Measurements from ENCODE around the gene MORF4L2.
"Not testable (repeated sequence)": the region's sequence is repeated elsewhere in the genome, so short reads cannot be mapped to it uniquely, and the experiment has no call there.

The MORF4L2 gene

GRCh38 chrX:103678199-103678993 is 8.1 kb downstream of the MORF4L2 start:
- no peak overlapping the region for H3K27ac ChIP-seq (ENCODE audit: low read depth, low read length, severe bottlenecking)
- H3K4me3 ChIP-seq (ENCODE audit: extremely low read depth, insufficient read depth, low read length, poor library complexity, severe bottlenecking): no peak overlapping the region
- WGBS, 2 experiments (ENCODE audit: insufficient coverage in 2 of 2): 100% methylated on average over 1 of the region's 5 CpGs
- peaks cover 2% of the 10 kb centered on the region for H3K4me1 ChIP-seq (ENCODE audit: control insufficient read depth, insufficient read depth, low read length, poor library complexity, severe bottlenecking)
- peaks cover 74% of the 10 kb centered on the region for H3K36me3 ChIP-seq (ENCODE audit: control insufficient read depth, insufficient read depth, low read length)
- no peaks in the 10 kb centered on the region for H3K9me3 ChIP-seq (ENCODE audit: control insufficient read depth, low read length)

GRCh38 chrX:103674531-103675454 is 11.7 kb downstream of the MORF4L2 start:
- Histone ChIP-seq H3K36me3 (ENCODE audit: control insufficient read depth, insufficient read depth, low read length) (peaks cover 43% of the 10 kb centered on the region), H3K27ac (ENCODE audit: low read depth, low read length, severe bottlenecking) (no peak overlapping the region), H3K4me3 (ENCODE audit: extremely low read depth, insufficient read depth, low read length, poor library complexity, severe bottlenecking) (no peak overlapping the region), H3K4me1 (ENCODE audit: control insufficient read depth, insufficient read depth, low read length, poor library complexity, severe bottlenecking) (peaks cover 2% of the 10 kb centered on the region), H3K9me3 (ENCODE audit: control insufficient read depth, low read length) (no peaks in the 10 kb centered on the region)
- WGBS, 2 experiments (ENCODE audit: insufficient coverage in 2 of 2): 70 to 83% methylated on average over 4 of the region's 8 CpGs

GRCh38 chrX:103669745-103670144 is 16.8 kb downstream of the MORF4L2 start:
- H3K4me3 ChIP-seq (ENCODE audit: extremely low read depth, insufficient read depth, low read length, poor library complexity, severe bottlenecking): no peak overlapping the region
- no peak overlapping the region for H3K27ac ChIP-seq (ENCODE audit: low read depth, low read length, severe bottlenecking)
- H3K36me3 ChIP-seq (ENCODE audit: control insufficient read depth, insufficient read depth, low read length): no peaks in the 10 kb centered on the region
- H3K9me3 ChIP-seq (ENCODE audit: control insufficient read depth, low read length): no peaks in the 10 kb centered on the region
- WGBS, 2 experiments (ENCODE audit: insufficient coverage in 2 of 2): no CpG with 5 or more reads among the region's 1 CpG
- H3K4me1 ChIP-seq (ENCODE audit: control insufficient read depth, insufficient read depth, low read length, poor library complexity, severe bottlenecking): peaks cover 5% of the 10 kb centered on the region

- H3K4me3 ChIP-seq (ENCODE audit: extremely low read depth, insufficient read depth, low read length, poor library complexity, severe bottlenecking): no peak overlapping the region
- H3K4me1 ChIP-seq (ENCODE audit: control insufficient read depth, insufficient read depth, low read length, poor library complexity, severe bottlenecking): peaks cover 5% of the 10 kb centered on the region
- no peaks in the 10 kb centered on the region for H3K36me3 ChIP-seq (ENCODE audit: control insufficient read depth, insufficient read depth, low read length)
- H3K27ac ChIP-seq (ENCODE audit: low read depth, low read length, severe bottlenecking): no peak overlapping the region
- H3K9me3 ChIP-seq (ENCODE audit: control insufficient read depth, low read length): no peaks in the 10 kb centered on the region
- 94% methylated on average over 2 of the region's 3 CpGs; no CpG with 5 or more reads in 1 of the 2 experiments for WGBS, 2 experiments (ENCODE audit: insufficient coverage in 2 of 2)
Observed at GRCh38 chrX:103666202-103667107, 20.0 kb downstream of the MORF4L2 start.

- H3K36me3 ChIP-seq (ENCODE audit: control insufficient read depth, insufficient read depth, low read length): no peaks in the 10 kb centered on the region
- no peak overlapping the region for H3K4me3 ChIP-seq (ENCODE audit: extremely low read depth, insufficient read depth, low read length, poor library complexity, severe bottlenecking)
- 87 to 93% methylated on average over 6 to 9 of the region's 23 CpGs for WGBS, 2 experiments (ENCODE audit: insufficient coverage in 2 of 2)
- no peaks in the 10 kb centered on the region for H3K9me3 ChIP-seq (ENCODE audit: control insufficient read depth, low read length)
- no peak overlapping the region for H3K27ac ChIP-seq (ENCODE audit: low read depth, low read length, severe bottlenecking)
- peaks cover 5% of the 10 kb centered on the region for H3K4me1 ChIP-seq (ENCODE audit: control insufficient read depth, insufficient read depth, low read length, poor library complexity, severe bottlenecking)
Observed at GRCh38 chrX:103663981-103664762, 22.3 kb downstream of the MORF4L2 start.

DNA sequence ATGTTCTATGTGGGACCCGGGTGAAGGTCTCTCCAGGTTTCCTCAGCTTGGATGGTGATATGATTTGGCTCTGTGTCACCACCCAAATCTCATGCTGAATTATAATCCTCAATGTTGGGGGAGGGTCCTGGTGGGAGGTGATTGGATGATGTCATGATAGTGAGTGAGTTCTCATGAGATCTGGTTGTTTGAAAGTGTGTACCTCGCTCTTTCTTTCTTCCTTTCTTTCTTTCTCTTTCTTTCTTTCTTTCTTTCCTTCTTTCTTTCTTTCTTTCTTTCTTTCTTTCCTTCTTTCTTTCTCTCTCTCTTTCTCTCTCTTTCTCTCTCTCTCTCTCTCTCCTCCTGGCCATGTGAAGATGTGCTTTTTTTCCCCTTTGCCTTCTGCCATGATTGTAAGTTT is 27.0 kb downstream of the MORF4L2 start:
- H3K27ac ChIP-seq (ENCODE audit: low read depth, low read length, severe bottlenecking); H3K36me3 ChIP-seq (ENCODE audit: control insufficient read depth, insufficient read depth, low read length); H3K4me3 ChIP-seq (ENCODE audit: extremely low read depth, insufficient read depth, low read length, poor library complexity, severe bottlenecking); H3K4me1 ChIP-seq (ENCODE audit: control insufficient read depth, insufficient read depth, low read length, poor library complexity, severe bottlenecking); H3K9me3 ChIP-seq (ENCODE audit: control insufficient read depth, low read length): not testable (repeated sequence)
- 100% methylated on average over 1 of the region's 2 CpGs; no CpG with 5 or more reads in 1 of the 2 experiments for WGBS, 2 experiments (ENCODE audit: insufficient coverage in 2 of 2)

DNA sequence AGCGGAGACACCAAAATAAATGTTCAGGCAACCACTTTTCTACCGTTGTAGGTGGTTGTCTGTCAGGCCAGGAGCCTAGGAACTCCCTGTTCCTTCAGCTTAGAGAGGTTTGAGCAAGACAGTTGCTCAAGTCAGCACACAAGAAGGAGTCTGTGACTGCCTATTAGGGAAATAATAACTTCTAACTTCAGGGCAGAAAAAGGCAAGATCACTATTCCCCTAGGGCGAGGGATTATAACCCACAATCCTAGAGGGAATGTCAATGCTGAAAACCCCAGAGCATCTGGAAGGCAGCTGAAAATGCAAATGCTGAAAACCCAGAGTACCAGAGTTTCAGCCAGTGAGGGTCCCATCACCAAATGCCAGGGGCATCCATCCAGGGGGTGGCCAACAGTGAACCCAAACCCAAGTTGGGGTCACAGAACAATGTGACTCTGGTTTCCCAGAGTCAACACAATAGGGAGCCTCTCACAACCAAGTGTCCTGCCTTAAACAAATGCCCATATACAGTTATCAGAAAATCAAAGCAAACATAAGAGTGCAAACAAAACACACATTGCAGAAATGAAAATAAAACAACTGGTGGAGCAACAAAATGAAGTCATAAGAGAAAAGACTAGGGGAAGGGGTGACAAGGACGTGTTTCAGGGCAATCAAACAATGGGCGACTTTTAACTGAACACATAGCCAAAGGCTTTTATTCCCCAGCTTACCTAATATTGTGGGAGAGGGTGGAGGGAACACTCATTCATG is 27.6 kb downstream of the MORF4L2 start:
- Histone ChIP-seq H3K9me3 (ENCODE audit: control insufficient read depth, low read length) (no peaks in the 10 kb centered on the region), H3K36me3 (ENCODE audit: control insufficient read depth, insufficient read depth, low read length) (no peaks in the 10 kb centered on the region), H3K4me3 (ENCODE audit: extremely low read depth, insufficient read depth, low read length, poor library complexity, severe bottlenecking) (no peak overlapping the region), H3K4me1 (ENCODE audit: control insufficient read depth, insufficient read depth, low read length, poor library complexity, severe bottlenecking) (peaks cover 3% of the 10 kb centered on the region), H3K27ac (ENCODE audit: low read depth, low read length, severe bottlenecking) (no peak overlapping the region)
- 81 to 87% methylated on average over 2 of the region's 5 CpGs for WGBS, 2 experiments (ENCODE audit: insufficient coverage in 2 of 2)

DNA sequence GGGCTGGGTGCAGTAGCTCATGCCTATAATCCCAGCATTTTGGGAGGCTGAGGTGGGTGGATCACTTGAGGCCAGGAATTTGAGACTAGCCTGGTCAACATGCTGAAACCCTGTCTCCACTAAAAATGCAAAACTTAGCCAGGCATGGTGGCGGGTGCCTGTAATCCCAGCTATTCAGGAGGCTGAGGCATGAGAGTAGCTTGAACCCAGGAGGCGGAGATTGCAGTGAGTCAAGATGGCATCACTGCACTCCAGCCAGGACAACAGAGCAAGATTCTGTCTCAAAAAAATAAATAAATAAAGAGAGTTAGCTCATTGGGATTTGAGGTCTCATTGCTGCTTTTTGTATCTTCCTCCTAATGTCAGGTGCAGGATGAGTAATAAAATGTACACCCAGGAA is 29.4 kb downstream of the MORF4L2 start:
- not testable (repeated sequence) for H3K4me1 ChIP-seq (ENCODE audit: control insufficient read depth, insufficient read depth, low read length, poor library complexity, severe bottlenecking); H3K4me3 ChIP-seq (ENCODE audit: extremely low read depth, insufficient read depth, low read length, poor library complexity, severe bottlenecking); H3K36me3 ChIP-seq (ENCODE audit: control insufficient read depth, insufficient read depth, low read length); H3K9me3 ChIP-seq (ENCODE audit: control insufficient read depth, low read length)
- peak overlapping the region; percentile 41 for H3K27ac ChIP-seq (ENCODE audit: low read depth, low read length, severe bottlenecking)
- WGBS, 2 experiments (ENCODE audit: insufficient coverage in 2 of 2): no CpG with 5 or more reads among the region's 2 CpGs

GRCh38 chrX:103656617-103657016 is 29.9 kb downstream of the MORF4L2 start:
- H3K36me3 ChIP-seq (ENCODE audit: control insufficient read depth, insufficient read depth, low read length): no peaks in the 10 kb centered on the region
- WGBS, 2 experiments (ENCODE audit: insufficient coverage in 2 of 2): 33% methylated on average over 1 of the region's 3 CpGs; no CpG with 5 or more reads in 1 of the 2 experiments
- peak overlapping the region; percentile 41 for H3K27ac ChIP-seq (ENCODE audit: low read depth, low read length, severe bottlenecking)
- no peak overlapping the region for H3K4me3 ChIP-seq (ENCODE audit: extremely low read depth, insufficient read depth, low read length, poor library complexity, severe bottlenecking)
- H3K9me3 ChIP-seq (ENCODE audit: control insufficient read depth, low read length): no peaks in the 10 kb centered on the region
- peaks cover 3% of the 10 kb centered on the region for H3K4me1 ChIP-seq (ENCODE audit: control insufficient read depth, insufficient read depth, low read length, poor library complexity, severe bottlenecking)
